Fibroblast of skin of left quadriceps (primary cell): ENCODE results near the gene HIRIP3.
"Not testable (repeated sequence)": the region's sequence is repeated elsewhere in the genome, so short reads cannot be mapped to it uniquely, and the experiment has no call there.

Source experiments
- DNase-seq, 2 experiments: peaks; one replicate each; pipeline ENCODE4 v3.0.0-alpha.2; 2013; ENCODE audit warnings: low read depth in 2 of 2

HIRIP3 gene

DNA sequence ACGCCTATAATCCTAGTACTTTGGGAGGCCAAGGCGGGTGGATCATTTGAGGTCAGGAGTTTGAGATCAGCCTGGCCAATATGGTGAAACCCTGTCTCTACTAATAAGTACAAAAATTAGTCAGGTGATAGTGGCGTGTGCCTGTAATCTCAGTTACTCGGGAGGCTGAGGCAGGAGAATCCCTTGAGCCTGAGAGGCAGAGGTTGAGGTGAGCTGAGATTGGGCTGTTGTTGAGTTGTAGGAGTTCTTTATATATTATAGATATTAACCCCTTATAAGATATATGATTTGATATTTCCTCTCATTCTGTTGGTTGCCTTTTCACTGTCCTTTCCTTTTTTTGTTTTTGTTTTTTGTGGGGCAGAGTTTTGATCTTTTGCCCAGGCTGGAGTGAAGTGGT is 35.6 kb downstream of the HIRIP3 start:
- not testable (repeated sequence) for DNase-seq

- DNase-seq, result no peak
These were observed 36.1 kb downstream of the HIRIP3 start for GRCh38 chr16:29959293-29959692.

- no peak for DNase-seq
These were observed 36.7 kb downstream of the HIRIP3 start for GRCh38 chr16:29958756-29959155.

GRCh38 chr16:29951625-29952365 is 43.6 kb downstream of the HIRIP3 start:
- no peak for DNase-seq

- DNase-seq, result no peak
These were observed 44.5 kb downstream of the HIRIP3 start for GRCh38 chr16:29950806-29951461.

- DNase-seq, result no peak
These were observed 47.5 kb downstream of the HIRIP3 start for GRCh38 chr16:29947897-29948296.

GRCh38 chr16:29943846-29944799 is 51.3 kb downstream of the HIRIP3 start:
- DNase-seq, result peak; percentile 96 to 97
